ENCODE data around the gene SULT1C2.

SULT1C2 gene

DNA sequence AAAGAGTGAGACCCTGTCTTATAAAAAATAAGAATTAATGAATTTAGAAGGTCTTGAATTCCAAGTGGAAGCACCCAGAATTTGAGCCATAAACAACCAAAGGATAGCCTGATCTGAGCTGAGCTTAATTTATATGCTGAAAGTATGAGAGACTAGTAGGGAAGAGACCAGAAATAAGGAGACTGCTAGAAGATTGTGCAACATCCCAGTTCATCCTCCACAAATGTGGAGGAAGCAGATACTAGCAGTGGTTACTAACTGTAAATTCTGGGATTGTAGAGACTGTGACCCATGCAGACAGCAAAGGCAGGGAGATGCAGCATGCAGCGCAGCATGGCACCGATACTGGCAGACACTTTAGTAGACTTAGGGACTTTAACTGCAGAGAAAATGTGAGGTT, 1.5 kb upstream of the SULT1C2 start:
- in situ Hi-C loops (cut with MboI; ENCODE audit: low sequenced_read_pairs): no loop called here

DNA sequence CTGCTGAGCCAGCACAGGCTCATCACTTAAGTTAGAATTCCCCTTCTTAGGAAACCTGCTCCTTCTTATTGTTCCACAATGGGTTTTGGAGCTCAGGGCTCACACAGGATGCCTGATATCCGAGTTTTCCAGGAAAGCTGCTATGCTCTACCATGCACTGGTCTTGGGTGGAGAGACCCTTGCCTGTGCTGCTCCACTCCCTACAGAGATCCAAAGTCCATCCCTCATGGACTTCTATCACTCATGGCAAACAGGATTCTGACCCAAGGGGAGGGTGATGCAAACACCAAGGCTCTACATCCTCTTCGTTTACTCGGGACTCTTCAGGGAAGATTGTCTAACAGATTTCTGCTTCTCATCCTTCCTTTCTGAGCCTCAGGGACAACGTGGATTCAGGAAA, 5.2 kb downstream of the SULT1C2 start:
- in situ Hi-C loops (cut with MboI; ENCODE audit: low sequenced_read_pairs): no loop called here

- in situ Hi-C loops (cut with MboI; ENCODE audit: low sequenced_read_pairs): no loop called here
These were observed 8.9 kb downstream of the SULT1C2 start for GRCh38 chr2:108297436-108298141.

DNA sequence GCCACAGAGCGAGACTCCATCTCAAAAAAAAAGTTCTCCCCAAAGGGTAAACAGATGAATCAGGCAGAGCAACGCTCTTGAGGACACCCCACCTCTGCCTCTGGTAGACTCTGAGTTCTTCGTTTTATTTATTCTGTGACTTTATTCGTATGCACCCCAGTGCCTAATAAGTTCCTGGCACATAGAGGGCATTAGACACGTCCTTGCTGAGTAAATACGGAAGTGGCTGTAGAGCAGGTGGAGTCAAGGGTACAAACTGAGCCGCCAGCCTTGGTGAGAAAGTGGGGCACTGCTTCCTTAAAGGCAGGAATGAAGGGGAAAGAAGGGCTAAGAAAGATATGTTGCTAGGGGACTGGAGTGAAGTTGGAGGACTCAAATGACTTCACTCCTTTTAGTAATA, 12.9 kb downstream of the SULT1C2 start:
- in situ Hi-C loops (cut with MboI; ENCODE audit: low sequenced_read_pairs): no loop called here

DNA sequence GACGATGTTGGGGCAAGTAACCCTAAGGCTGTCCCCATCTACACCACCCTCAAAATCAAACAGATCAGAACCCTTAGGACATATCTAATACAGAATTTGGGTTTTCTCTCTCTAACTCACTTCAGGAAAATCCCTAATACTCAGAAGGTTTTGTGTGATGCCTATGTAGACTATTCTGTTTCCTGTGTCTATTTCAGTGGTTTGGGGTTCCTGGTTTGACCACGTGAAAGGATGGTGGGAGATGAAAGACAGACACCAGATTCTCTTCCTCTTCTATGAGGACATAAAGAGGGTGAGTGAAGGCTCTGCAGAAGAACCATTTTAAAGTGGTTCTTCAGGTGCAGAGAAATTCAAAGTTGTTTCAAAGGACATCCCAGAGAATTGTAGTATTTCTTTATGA, 16.3 kb downstream of the SULT1C2 start:
- in situ Hi-C loops (cut with MboI; ENCODE audit: low sequenced_read_pairs): no loop called here

DNA sequence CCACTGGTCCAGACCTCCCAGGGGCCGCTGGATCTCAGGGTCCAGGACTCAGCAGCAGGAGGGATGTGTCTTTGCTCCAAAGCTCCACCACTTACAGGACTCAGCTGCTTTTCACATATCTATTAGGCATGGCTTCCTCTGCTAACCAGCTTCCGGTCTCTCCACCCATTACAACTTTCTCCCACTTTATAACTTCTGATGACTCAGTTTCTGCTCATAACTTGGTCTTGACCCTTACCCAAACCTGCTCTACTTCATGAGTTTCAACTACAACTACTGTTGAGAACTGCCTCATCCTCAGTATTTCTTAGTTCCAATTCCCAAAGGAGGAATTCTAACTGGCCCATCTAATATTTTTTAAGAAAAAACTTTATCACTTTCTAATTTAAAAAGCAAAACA, 17.2 kb downstream of the SULT1C2 start:
- in situ Hi-C loops (cut with MboI; ENCODE audit: low sequenced_read_pairs): no loop called here

GRCh38 chr2:108309903-108310302, 21.2 kb downstream of the SULT1C2 start:
- in situ Hi-C loops (cut with MboI; ENCODE audit: low sequenced_read_pairs): no loop called here

DNA sequence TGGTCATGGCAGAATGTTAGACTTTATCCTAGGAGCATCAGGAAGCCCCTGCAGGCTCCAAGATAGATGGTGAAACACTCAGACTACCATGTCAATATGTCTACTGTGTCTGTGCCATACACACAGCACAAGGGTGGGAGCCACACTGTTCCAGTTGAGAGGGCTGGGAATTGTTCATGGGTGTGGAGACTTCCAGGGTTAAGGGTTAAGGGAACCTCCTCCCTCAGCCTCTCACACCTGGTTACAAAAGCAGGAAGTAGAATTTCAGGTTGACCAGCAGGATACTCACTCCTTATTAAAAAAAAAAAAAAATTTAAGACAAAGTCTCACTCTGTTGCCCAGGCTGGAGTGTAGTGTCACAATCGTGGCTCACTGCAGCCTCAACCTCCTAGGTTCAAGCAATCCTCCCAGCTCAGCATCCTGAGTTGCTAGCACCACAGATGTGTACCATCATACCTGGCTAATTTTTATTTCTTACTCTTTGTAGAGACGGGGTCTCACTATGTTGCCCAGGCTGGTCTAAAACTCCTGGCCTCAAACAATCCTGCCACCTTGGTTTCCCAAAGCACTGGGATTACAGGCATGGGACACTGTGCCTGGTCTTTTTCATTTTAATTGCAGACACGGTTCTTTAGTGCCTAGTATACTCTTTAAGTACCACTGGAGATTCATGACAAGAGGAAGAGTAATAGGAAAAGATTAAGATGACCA, 26.0 kb downstream of the SULT1C2 start:
- in situ Hi-C loops (cut with MboI; ENCODE audit: low sequenced_read_pairs): no loop called here

DNA sequence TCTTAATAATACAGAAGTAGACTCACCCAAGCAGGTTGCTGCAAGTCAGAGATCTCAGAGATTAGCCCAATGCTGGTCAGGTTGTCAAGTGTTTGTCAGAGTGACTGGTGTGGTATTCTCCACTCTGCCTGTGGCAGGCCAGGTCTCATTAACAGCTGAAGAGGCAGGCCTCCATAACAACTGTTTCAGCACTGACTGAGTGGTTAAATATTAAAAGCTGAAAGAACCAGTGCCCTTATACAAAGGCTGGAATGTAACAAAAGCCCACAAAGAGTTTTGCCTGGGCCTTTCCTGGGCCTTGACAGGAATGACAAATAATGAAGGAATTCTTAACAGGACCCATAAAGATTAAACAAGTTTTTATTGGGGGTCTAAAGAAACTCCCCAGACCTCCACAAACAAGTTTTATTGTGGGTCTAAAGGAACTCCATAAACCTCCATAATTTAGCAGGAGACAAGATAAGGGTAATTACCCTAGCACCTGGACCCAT, 26.8 kb downstream of the SULT1C2 start:
- in situ Hi-C loops (cut with MboI; ENCODE audit: low sequenced_read_pairs): no loop called here

GRCh38 chr2:108316033-108316432, 27.3 kb downstream of the SULT1C2 start:
- in situ Hi-C loops (cut with MboI; ENCODE audit: low sequenced_read_pairs): no loop called here

DNA sequence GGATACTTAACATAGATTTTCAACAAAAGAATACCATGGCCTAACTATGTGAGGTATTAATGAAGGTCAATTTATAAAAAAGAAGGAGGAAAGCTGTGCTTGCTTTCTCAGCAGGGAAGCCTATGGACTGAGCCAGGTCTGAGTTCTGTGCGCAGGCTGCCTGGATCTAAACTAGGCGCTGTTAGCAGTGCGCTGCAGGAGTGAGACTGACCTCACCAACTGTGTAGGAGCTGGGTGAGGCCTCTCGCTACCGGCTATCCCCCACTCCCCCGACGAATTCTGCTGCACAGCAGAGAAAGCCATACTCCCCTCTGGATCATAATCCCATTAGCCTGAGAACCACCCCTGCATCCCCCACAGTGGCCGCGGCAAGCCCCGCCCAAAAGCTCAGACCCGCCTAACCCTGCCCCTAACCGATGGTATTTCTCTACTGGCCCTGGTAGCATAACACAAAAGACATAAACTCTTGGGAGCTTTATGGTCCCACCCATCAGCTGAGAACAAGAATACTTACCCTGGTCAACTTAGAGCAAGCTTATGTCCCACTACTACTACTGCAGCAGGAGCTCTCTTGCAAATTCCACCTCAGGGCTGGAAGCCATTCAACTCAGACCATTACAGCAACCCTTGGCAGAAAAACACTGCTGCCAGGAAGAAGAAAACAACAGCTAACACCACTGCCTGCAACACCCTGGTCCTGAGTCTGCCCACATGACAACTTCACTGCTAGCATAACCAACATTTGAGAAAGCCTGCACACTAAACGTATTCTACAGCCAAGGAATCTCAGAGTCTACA, 28.0 kb downstream of the SULT1C2 start:
- in situ Hi-C loops (cut with MboI; ENCODE audit: low sequenced_read_pairs): no loop called here

DNA sequence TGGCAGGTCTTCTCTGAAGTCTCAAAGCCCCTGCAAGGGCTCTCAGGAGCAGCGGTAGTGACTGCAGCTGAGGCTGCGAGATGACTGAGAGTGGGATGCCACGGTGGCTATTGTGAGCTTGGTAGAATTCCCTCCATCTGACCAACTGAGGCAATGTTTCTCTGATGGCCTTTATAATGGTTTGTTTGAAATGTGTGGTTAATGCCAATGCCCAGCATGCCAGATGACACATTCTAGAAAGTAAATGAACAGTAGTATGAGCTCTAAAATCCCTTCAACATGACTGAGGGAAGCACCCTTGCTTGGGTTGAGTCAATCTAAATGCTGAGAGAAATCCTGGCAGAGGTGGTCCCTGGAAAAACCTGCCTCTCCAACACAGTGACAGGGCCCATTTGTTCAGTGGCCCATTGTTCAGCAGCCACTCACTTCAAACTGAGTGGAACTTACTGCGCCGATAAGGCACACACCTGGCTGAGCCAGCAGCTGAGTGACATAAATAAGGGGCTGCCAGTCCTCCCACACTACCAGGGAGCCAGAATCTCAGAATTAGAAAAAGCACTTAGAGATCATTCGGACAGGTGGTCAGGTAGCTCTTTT, 31.7 kb downstream of the SULT1C2 start:
- in situ Hi-C loops (cut with MboI; ENCODE audit: low sequenced_read_pairs): no loop called here

GRCh38 chr2:108323619-108324018, 34.9 kb downstream of the SULT1C2 start:
- in situ Hi-C loops (cut with MboI; ENCODE audit: low sequenced_read_pairs): no loop called here

DNA sequence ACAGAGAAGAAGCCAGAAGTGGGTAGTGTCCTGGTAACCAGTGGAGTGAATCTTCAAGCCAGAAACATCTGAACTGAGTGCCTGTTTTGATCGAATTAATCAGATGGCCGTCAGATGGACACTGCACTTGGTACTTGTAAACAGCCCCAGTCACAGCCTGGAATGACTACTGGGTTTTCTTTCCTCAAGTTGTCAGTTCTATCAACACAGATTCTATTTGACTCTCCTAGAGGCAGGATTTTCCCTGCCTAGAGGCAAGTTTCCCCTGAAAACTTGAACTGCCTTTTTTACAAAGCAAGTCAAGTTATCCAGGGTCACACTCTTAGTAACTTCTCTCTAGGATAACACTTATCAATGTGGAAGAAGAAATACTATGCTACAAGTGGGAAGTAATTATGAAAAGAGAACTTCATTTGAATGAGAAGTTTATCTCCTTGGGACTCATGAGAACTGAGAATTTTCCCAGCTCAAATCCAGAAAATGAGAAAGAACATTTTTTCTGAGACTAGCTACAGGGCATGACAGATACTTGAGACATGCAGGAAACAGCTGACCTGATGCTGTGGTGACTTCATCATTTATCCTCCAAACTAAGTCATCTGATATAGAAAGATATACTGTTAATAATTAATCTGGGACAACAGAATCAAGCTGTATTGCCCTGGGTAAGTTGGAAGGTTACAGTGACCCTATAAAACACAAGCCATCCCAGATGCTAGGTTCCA, 36.0 kb downstream of the SULT1C2 start:
- in situ Hi-C loops (cut with MboI; ENCODE audit: low sequenced_read_pairs): no loop called here

GRCh38 chr2:108325756-108326155, 37.1 kb downstream of the SULT1C2 start:
- in situ Hi-C loops (cut with MboI; ENCODE audit: low sequenced_read_pairs): no loop called here

DNA sequence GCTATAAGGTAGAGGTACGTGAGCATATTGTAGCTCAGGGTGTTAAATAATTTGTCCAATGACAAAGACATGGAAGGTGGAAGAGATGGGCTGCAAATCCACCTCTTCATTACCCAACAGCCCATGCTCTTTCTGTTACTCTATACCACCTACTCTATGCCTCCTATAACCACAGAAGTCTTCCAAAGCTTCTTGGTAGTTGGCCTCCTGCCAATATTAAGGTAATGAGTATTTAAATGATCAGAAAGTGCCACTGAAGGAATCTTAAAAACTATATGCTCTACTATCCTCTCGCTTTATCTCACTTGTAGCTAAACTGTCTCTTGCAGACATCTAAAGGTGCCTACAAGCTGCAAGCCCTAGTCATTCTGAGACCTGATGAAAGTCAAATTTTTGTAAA, 41.1 kb downstream of the SULT1C2 start:
- in situ Hi-C loops (cut with MboI; ENCODE audit: low sequenced_read_pairs): no loop called here

- in situ Hi-C loops (cut with MboI; ENCODE audit: low sequenced_read_pairs): no loop called here
These were observed 42.3 kb downstream of the SULT1C2 start for GRCh38 chr2:108330979-108331378.

DNA sequence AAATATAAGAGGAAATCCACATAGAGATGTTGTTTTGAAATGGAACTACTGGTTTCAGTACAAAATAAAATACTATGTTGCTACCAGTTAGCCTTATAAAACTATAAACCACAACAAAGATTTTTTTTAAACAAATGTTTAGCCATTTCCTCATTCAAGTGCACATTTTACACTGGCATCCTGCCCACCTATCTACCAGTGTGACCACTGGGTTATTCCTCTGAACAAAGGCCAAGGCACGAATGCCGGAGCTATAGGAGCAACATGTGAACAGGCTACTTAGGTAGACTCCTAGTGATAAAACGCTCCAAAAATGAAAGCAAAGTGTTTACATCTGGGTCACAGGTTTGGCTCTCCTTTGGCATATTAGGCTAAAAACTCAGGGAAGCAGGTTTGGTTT, 57.3 kb downstream of the SULT1C2 start:
- in situ Hi-C loops (cut with MboI; ENCODE audit: low sequenced_read_pairs): no loop called here

GRCh38 chr2:108346827-108347226, 58.1 kb downstream of the SULT1C2 start:
- in situ Hi-C loops (cut with MboI; ENCODE audit: low sequenced_read_pairs): no loop called here

DNA sequence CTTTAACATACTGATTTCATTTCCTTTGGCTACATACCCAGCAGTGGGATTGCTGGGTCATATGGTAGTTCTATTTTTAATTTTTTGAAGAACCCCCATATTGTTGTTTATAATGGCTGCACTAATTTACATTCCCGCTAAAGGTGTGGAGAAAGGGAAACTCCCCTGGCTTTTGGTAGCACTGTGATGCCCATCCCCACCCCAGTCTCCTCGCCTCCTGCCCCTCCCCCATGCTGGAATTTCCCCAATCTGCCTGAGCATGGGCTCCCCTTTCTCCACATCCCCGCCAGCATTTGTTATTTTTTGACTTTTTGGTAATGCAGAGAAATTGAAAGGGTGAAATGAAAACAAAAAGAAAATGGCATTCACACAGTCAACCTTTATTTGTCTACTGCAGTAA, 59.1 kb downstream of the SULT1C2 start:
- in situ Hi-C loops (cut with MboI; ENCODE audit: low sequenced_read_pairs): no loop called here
